SHP77 treated with DMSO at 0.1 percent for 48 hours (cell line): Measurements from ENCODE around the gene CHST11.
"Not testable (repeated sequence)": the region's sequence is repeated elsewhere in the genome, so short reads cannot be mapped to it uniquely, and the experiment has no call there.

ENCODE experiments used
- DNase-seq: peaks from one replicate; lab custom pipeline; 2025; lab: John Stamatoyannopoulos, UW

Gene CHST11

GRCh38 chr12:104741497-104742367, 285.0 kb downstream of the CHST11 start:
- no peak for DNase-seq

- DNase-seq: peak; percentile 59
Observed at GRCh38 chr12:104742551-104743201, 285.9 kb downstream of the CHST11 start.

GRCh38 chr12:104743202-104743580, 286.4 kb downstream of the CHST11 start:
- no peak for DNase-seq

GRCh38 chr12:104743753-104744548, 287.2 kb downstream of the CHST11 start:
- not testable (repeated sequence) for DNase-seq

GRCh38 chr12:104746467-104747088, 289.8 kb downstream of the CHST11 start:
- DNase-seq: no peak

GRCh38 chr12:104747330-104747729, 290.6 kb downstream of the CHST11 start:
- no peak for DNase-seq

- no peak for DNase-seq
Observed at GRCh38 chr12:104747955-104748354, 291.2 kb downstream of the CHST11 start.

- no peak for DNase-seq
Observed at GRCh38 chr12:104748356-104748755, 291.6 kb downstream of the CHST11 start.

GRCh38 chr12:104748790-104749189, 292.0 kb downstream of the CHST11 start:
- DNase-seq: no peak

GRCh38 chr12:104749545-104749944, 292.8 kb downstream of the CHST11 start:
- DNase-seq: no peak

- DNase-seq: no peak
Observed at GRCh38 chr12:104750061-104750460, 293.3 kb downstream of the CHST11 start.

- DNase-seq: no peak
Observed at GRCh38 chr12:104751120-104751519, 294.4 kb downstream of the CHST11 start.

GRCh38 chr12:104751594-104751993, 294.8 kb downstream of the CHST11 start:
- DNase-seq: no peak

- no peak for DNase-seq
Observed at GRCh38 chr12:104752016-104752415, 295.3 kb downstream of the CHST11 start.

- DNase-seq: no peak
Observed at GRCh38 chr12:104752881-104753280, 296.1 kb downstream of the CHST11 start.

- no peak for DNase-seq
Observed at GRCh38 chr12:104756901-104757300, 300.2 kb downstream of the CHST11 start.

- DNase-seq: no peak
Observed at GRCh38 chr12:104758771-104759170, 302.0 kb downstream of the CHST11 start.

- DNase-seq: no peak
Observed at GRCh38 chr12:104761091-104761490, 304.3 kb downstream of the CHST11 start.

- DNase-seq: no peak
Observed at GRCh38 chr12:104761611-104762010, 304.9 kb downstream of the CHST11 start.

GRCh38 chr12:104763168-104763805, 306.5 kb downstream of the CHST11 start:
- DNase-seq: no peak

- no peak for DNase-seq
Observed at GRCh38 chr12:104764225-104765091, 307.7 kb downstream of the CHST11 start.
